H1 (cell line): ENCODE results near the gene PBX1. TPM values are rescaled to one million over a fixed set of nuclear protein-coding genes. Genes with fewer than 3 reads are reported as not detected.

Experiments
- CTCF ChIA-PET: fragments of 300-600 bp; sonication (Branson Sonifier 250); formaldehyde crosslinking; loops from one replicate; lab custom pipeline; 2021; ENCODE audit not compliant: partially characterized antibody; lab: Charles Lee
- POLR2A ChIA-PET: fragments of 300-600 bp; sonication (Branson Sonifier 250); formaldehyde crosslinking; loops from one replicate; lab custom pipeline; 2021; ENCODE audit warnings: inconsistent platforms; ENCODE audit not compliant: partially characterized antibody; lab: Charles Lee
- DNase-seq, 2 experiments: peaks; one replicate each; pipeline versions ENCODE4 v3.0.0 to v3.0.0-alpha.2; 2010 to 2022; ENCODE audit warnings: low spot score in 2 of 2, low read depth in 1 of 2, mixed read lengths in 1 of 2
- FAIRE-seq: peaks from 2 replicates; lab custom pipeline; 2011; peaks lifted over from hg19 to GRCh38; lab: Jason Lieb, UNC
- H2AFZ ChIP-seq: 2 replicates; pipeline ENCODE4 v1.8.1; 2012; ENCODE audit warnings: low read length, inconsistent platforms
- H2AK5ac ChIP-seq: 2 replicates; pipeline ENCODE4 v1.6.1; 2013; ENCODE audit warnings: low read depth, low read length
- H2BK120ac ChIP-seq: replicated peaks from 2 replicates; pipeline ENCODE3; 2013; ENCODE audit warnings: low read depth, low read length, inconsistent platforms
- H2BK12ac ChIP-seq: 2 replicates; pipeline ENCODE4 v1.6.1; 2013; ENCODE audit warnings: low read depth, low read length
- H2BK15ac ChIP-seq: 2 replicates; pipeline ENCODE4 v1.6.1; 2013; ENCODE audit warnings: low read length
- H2BK20ac ChIP-seq: 2 replicates; pipeline ENCODE4 v1.6.1; 2013; ENCODE audit warnings: low read length
- H2BK5ac ChIP-seq: 2 replicates; pipeline ENCODE4 v1.6.1; 2013; ENCODE audit warnings: low read depth, low read length
- H3K14ac ChIP-seq: 2 replicates; pipeline ENCODE4 v1.6.1; 2013; ENCODE audit warnings: inconsistent platforms; ENCODE audit not compliant: insufficient read length
- H3K18ac ChIP-seq: 2 replicates; pipeline ENCODE4 v1.6.1; 2013; ENCODE audit warnings: low read length; ENCODE audit errors: extremely low read depth
- H3K23ac ChIP-seq: 2 replicates; pipeline ENCODE4 v1.6.1; 2013; ENCODE audit warnings: inconsistent platforms; ENCODE audit not compliant: insufficient read length
- H3K23me2 ChIP-seq: 2 replicates; pipeline ENCODE4 v1.6.1; 2013; ENCODE audit warnings: low read depth, low read length
- H3K27ac ChIP-seq: 2 replicates; pipeline ENCODE4 v1.6.1; 2011; ENCODE audit warnings: low read depth, low read length, inconsistent platforms
- H3K27me3 ChIP-seq, 4 experiments: replicated peaks in 1 of 4; 1 replicate in 1 of 4; 2 replicates in 3 of 4; pipeline versions ENCODE4 v1.6.1 to v1.8.1; 2011 to 2013; ENCODE audit warnings: low read length in 3 of 4, mild to moderate bottlenecking in 3 of 4, inconsistent platforms in 2 of 4, mixed read lengths in 2 of 4, moderate library complexity in 1 of 4; ENCODE audit not compliant: control insufficient read depth in 3 of 4, insufficient read depth in 3 of 4; ENCODE audit errors: extremely low read depth in 1 of 4
- H3K36me3 ChIP-seq, 4 experiments: 2 replicates each; pipeline versions ENCODE4 v1.6.1 to v1.8.1; 2011 to 2013; ENCODE audit warnings: mild to moderate bottlenecking in 4 of 4, low read length in 3 of 4, moderate library complexity in 2 of 4, control low read depth in 1 of 4, inconsistent platforms in 1 of 4; ENCODE audit not compliant: insufficient read depth in 4 of 4, control insufficient read depth in 2 of 4
- H3K4ac ChIP-seq: replicated peaks from 2 replicates; pipeline ENCODE3; 2013; ENCODE audit warnings: low read length, low read depth, mixed read lengths, inconsistent platforms; ENCODE audit not compliant: insufficient read length
- H3K4me1 ChIP-seq, 4 experiments: replicated peaks in 1 of 4; 1 replicate in 1 of 4; 2 replicates in 3 of 4; pipeline versions ENCODE4 v1.6.1 to v1.8.1; 2011 to 2013; ENCODE audit warnings: low read length in 3 of 4, inconsistent platforms in 2 of 4, mixed read lengths in 1 of 4; ENCODE audit not compliant: insufficient read depth in 4 of 4, control insufficient read depth in 3 of 4
- H3K4me2 ChIP-seq, 2 experiments: 2 replicates each; pipeline versions ENCODE4 v1.6.1 to v1.8.1; 2011 to 2013; ENCODE audit warnings: low read depth in 2 of 2, low read length in 2 of 2, control low read depth in 1 of 2, inconsistent platforms in 1 of 2, mild to moderate bottlenecking in 1 of 2; ENCODE audit not compliant: insufficient read depth in 1 of 2
- H3K4me3 ChIP-seq, 4 experiments: fragments of 200-600, 300-600 bp in 1 of 4; sonication (generic), shearing (Covaris generic), sonication (Bioruptor Twin) in 1 of 4; 2 replicates each; pipeline versions ENCODE4 v1.5.1 to v1.8.1; 2011 to 2016; ENCODE audit warnings: low read length in 4 of 4, low read depth in 3 of 4, control low read depth in 2 of 4, inconsistent platforms in 2 of 4, mild to moderate bottlenecking in 2 of 4, mixed read lengths in 1 of 4, moderate library complexity in 1 of 4; ENCODE audit not compliant: insufficient read depth in 2 of 4; ENCODE audit errors: extremely low read depth in 1 of 4
- H3K56ac ChIP-seq: replicated peaks from 2 replicates; pipeline ENCODE3; 2013; ENCODE audit warnings: low read depth, mild to moderate bottlenecking, mixed read lengths, low read length, inconsistent platforms; ENCODE audit not compliant: insufficient read length
- H3K79me1 ChIP-seq: 2 replicates; pipeline ENCODE4 v1.6.1; 2013; ENCODE audit warnings: low read depth, low read length, control low read depth
- H3K79me2 ChIP-seq, 2 experiments: 2 replicates each; pipeline versions ENCODE4 v1.6.1 to v1.8.1; 2012 to 2013; ENCODE audit warnings: low read length in 2 of 2, mild to moderate bottlenecking in 2 of 2, inconsistent platforms in 1 of 2; ENCODE audit not compliant: insufficient read depth in 2 of 2, control insufficient read depth in 1 of 2
- H3K9ac ChIP-seq, 4 experiments: replicated peaks in 1 of 4; 1 replicate in 1 of 4; 2 replicates in 3 of 4; pipeline versions ENCODE4 v1.6.1 to v1.8.1; 2011 to 2013; ENCODE audit warnings: low read depth in 3 of 4, low read length in 3 of 4, control low read depth in 2 of 4, mild to moderate bottlenecking in 2 of 4, moderate library complexity in 2 of 4, inconsistent platforms in 1 of 4; ENCODE audit errors: extremely low read depth in 1 of 4
- H3K9me3 ChIP-seq, 2 experiments: 2 replicates each; pipeline versions ENCODE4 v1.6.1 to v1.8.1; 2012 to 2013; ENCODE audit warnings: mild to moderate bottlenecking in 2 of 2, moderate library complexity in 2 of 2, control low read depth in 1 of 2, inconsistent platforms in 1 of 2, low read depth in 1 of 2, low read length in 1 of 2, mixed read lengths in 1 of 2; ENCODE audit not compliant: insufficient read depth in 2 of 2
- H4K20me1 ChIP-seq, 2 experiments: replicated peaks in 1 of 2; 2 replicates each; pipeline versions ENCODE3 to v1.8.1; 2011 to 2013; ENCODE audit warnings: inconsistent platforms in 2 of 2, low read length in 2 of 2, mild to moderate bottlenecking in 1 of 2; ENCODE audit not compliant: insufficient read depth in 2 of 2, control insufficient read depth in 1 of 2
- H4K5ac ChIP-seq: 2 replicates; pipeline ENCODE4 v1.6.1; 2013; ENCODE audit warnings: low read length, low read depth, mixed read lengths, inconsistent platforms; ENCODE audit not compliant: insufficient read length
- H4K8ac ChIP-seq: 2 replicates; pipeline ENCODE4 v1.8.0; 2013; ENCODE audit warnings: mild to moderate bottlenecking, moderate library complexity, low read length, inconsistent platforms; ENCODE audit not compliant: insufficient read depth; ENCODE audit errors: extremely low read depth
- H4K91ac ChIP-seq: replicated peaks from 2 replicates; pipeline ENCODE3; 2013; ENCODE audit warnings: low read length, mixed read lengths, inconsistent platforms; ENCODE audit not compliant: insufficient read length
- MAFK ChIP-seq: IDR thresholded peaks from 2 replicates; pipeline ENCODE4 v1.6.1; 2012; ENCODE audit warnings: low read depth, mild to moderate bottlenecking, improper control_type of control experiment, low read length
- SP1 ChIP-seq: IDR thresholded peaks from 2 replicates; pipeline ENCODE4 v1.6.1; 2011; ENCODE audit warnings: low read depth, low read length
- YY1 ChIP-seq: IDR thresholded peaks from 2 replicates; pipeline ENCODE4 v1.6.1; 2011; ENCODE audit warnings: low read depth, mild to moderate bottlenecking, low read length
- WGBS, 2 experiments: shearing (Covaris generic) in 1 of 2; methylation state at CpG; one replicate each; pipeline versions ENCODE4 v1.1.6 to v1.1.7; 2013 to 2015; ENCODE audit warnings: low lambda C conversion rate in 2 of 2, mixed read lengths in 2 of 2, inconsistent platforms in 1 of 2, low coverage in 1 of 2, missing lambda C conversion rate in 1 of 2; ENCODE audit not compliant: insufficient replicate concordance in 2 of 2, insufficient coverage in 1 of 2, insufficient read length in 1 of 2; ENCODE audit errors: extremely low coverage in 1 of 2, missing lambda C conversion rate in 1 of 2; 5-methylcytosine and 5-hydroxymethylcytosine counted together
- polyA plus RNA-seq, 7 experiments: library from polyadenylated mRNA; depleted of rRNA in 3 of 7; stranded (reverse) in 5 of 7; unstranded in 2 of 7; fragments of >200 nt in 5 of 7; fragments of 200-250 nt in 2 of 7; gene quantifications; 1 replicate in 5 of 7; 2 replicates in 1 of 7; 4 replicates in 1 of 7; pipeline versions ENCODE4 v1.2.1 to v1.2.3, GENCODE V29; 2011 to 2013; ENCODE audit warnings: missing spikeins in 2 of 7, mixed read lengths in 2 of 7
- total RNA-seq: library from RNA; stranded (reverse); fragmentation: NEBNext Ultra II Directional; extraction: Animal tissue kit (Norgen Biotek cat#: 25700); gene quantifications from 2 replicates; pipeline ENCODE4 v1.2.1, GENCODE V29; 2021

The PBX1 gene
- total and polyA plus RNA-seq, 2 of the 8 experiments (the other 6 are each of a cell fraction or from before 2014, with no cell fraction given) = 87.4 to 124 TPM

- Histone ChIP-seq H2BK15ac (0 out of 2 replicates have a peak overlapping the region, but pooled peaks have one; percentile 67), H3K9ac (no peak overlapping the region), H3K79me1 (peaks cover 5% of the 10 kb centered on the region), H4K8ac (no peak overlapping the region), H4K91ac (no peak overlapping the region), H3K27ac (no peak overlapping the region), H2AK5ac (peak overlapping the region; percentile 82; the same call in 1 of the 2 replicates), H3K56ac (no peak overlapping the region), H3K4me2 (peak overlapping the region in 1 of 2 experiments; percentile 30; a peak in 2 of 4 replicates), H2AFZ (no peak overlapping the region), H3K23ac (no peak overlapping the region), H3K4me1 (peaks cover 19 to 57% (median 43%) of the 10 kb centered on the region in 4 experiments), H4K20me1 (peaks cover 23 to 28% of the 10 kb centered on the region in 2 experiments), H3K9me3 (no peaks in the 10 kb centered on the region), H2BK120ac (no peak overlapping the region), H3K23me2 (no peaks in the 10 kb centered on the region; the same call in 1 of the 2 replicates), H3K79me2 (peaks cover 13 to 97% of the 10 kb centered on the region in 2 experiments), H2BK12ac (peak overlapping the region; percentile 65), H3K36me3 (no peaks in the 10 kb centered on the region; a peak in 1 of 8 replicates), H3K4ac (no peak overlapping the region), H3K4me3 (no peak overlapping the region), H4K5ac (no peak overlapping the region), H3K18ac (no peak overlapping the region), H2BK5ac (peak overlapping the region; percentile 35; the same call in 1 of the 2 replicates), H2BK20ac (no peak overlapping the region), H3K27me3 (no peaks in the 10 kb centered on the region), H3K14ac (no peak overlapping the region)
- no peak for DNase-seq
- ChIA-PET CTCF (interaction anchor here (0.6 to 3.5 kb wide), 5 partner anchors 10 to 296 kb away, joined by 3 to 16 read pairs (median 5); no protein-coding TSS in a partner anchor), POLR2A (interaction anchor here (0.9 to 2.9 kb wide), 3 partner anchors 11 to 64 kb away, joined by 3 to 15 read pairs (median 3); no protein-coding TSS in a partner anchor)
- whole genome bisulfite sequencing, 2 experiments = 68% methylated on average over 3 of the region's 3 CpGs; no CpG with 5 or more reads in 1 of the 2 experiments
- FAIRE-seq = no peak
- no peak for TF ChIP-seq SP1
- no peak for TF ChIP-seq YY1
- TF ChIP-seq MAFK = peak; percentile 49; the same call in 1 of the 2 replicates
Observed at GRCh38 chr1:164613176-164613575, 54.2 kb downstream of the PBX1 start.
